Stomach (tissue), 4 donors: ENCODE measurements around the gene NR5A2.

ENCODE experiments used
- POLR2A ChIP-seq, 4 donors: fragments of 450-650 bp; IDR thresholded peaks; one replicate each; pipeline ENCODE4 v1.6.1; 2016; ENCODE audit warnings: antibody characterized with exemption in 4 of 4, control low read depth in 2 of 4, mild to moderate bottlenecking in 1 of 4, moderate library complexity in 1 of 4
- POLR2AphosphoS5 ChIP-seq, 3 donors: sonication (generic); formaldehyde crosslinking; IDR thresholded peaks; one replicate each; pipeline ENCODE4 v1.6.1; 2016; ENCODE audit warnings: antibody characterized with exemption in 3 of 3
- TF ChIP-seq, protein P1 (sequence below), 7 experiments: fragments of 450-650 bp in 4 of 7; fragments of 200-600 bp in 3 of 7; sonication (generic) in 3 of 7; IDR thresholded peaks; one replicate each; pipeline ENCODE4 v1.5.1; 2016 to 2019; ENCODE audit warnings: antibody characterized with exemption in 7 of 7, control low read depth in 2 of 7, mild to moderate bottlenecking in 1 of 7

DNA sequence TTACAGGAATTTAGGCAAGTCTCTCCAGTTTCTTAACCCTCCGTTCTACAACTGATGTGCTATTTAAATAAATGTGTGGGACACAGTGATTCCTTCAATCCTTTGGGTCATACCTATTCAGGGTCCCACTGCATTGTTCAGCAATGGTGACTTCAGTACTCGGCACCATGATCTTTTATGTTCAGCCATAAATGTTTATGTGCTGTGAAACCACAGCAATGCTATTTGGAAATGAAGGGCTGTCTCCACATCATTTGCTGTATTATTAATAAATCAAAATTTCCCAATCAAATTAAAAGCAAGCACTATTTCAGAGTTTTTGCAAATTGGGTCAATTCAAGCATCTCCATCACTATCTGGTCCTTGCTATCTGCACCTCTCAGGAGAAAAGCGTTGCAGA, 84.8 kb downstream of the NR5A2 start:
- no peak for TF ChIP-seq POLR2A (IDR thresholded peaks at IDR 0.05)
- TF ChIP-seq, protein P1, sequence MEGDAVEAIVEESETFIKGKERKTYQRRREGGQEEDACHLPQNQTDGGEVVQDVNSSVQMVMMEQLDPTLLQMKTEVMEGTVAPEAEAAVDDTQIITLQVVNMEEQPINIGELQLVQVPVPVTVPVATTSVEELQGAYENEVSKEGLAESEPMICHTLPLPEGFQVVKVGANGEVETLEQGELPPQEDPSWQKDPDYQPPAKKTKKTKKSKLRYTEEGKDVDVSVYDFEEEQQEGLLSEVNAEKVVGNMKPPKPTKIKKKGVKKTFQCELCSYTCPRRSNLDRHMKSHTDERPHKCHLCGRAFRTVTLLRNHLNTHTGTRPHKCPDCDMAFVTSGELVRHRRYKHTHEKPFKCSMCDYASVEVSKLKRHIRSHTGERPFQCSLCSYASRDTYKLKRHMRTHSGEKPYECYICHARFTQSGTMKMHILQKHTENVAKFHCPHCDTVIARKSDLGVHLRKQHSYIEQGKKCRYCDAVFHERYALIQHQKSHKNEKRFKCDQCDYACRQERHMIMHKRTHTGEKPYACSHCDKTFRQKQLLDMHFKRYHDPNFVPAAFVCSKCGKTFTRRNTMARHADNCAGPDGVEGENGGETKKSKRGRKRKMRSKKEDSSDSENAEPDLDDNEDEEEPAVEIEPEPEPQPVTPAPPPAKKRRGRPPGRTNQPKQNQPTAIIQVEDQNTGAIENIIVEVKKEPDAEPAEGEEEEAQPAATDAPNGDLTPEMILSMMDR (IDR thresholded peaks at IDR 0.05): no peak
- TF ChIP-seq POLR2AphosphoS5 (IDR thresholded peaks at IDR 0.05): no peak
